Measurements from ENCODE around the gene MCTP2.

- no peak for TF ChIP-seq POLR2A (IDR thresholded peaks at IDR 0.05)
- TF ChIP-seq CTCF (IDR thresholded peaks at IDR 0.05), result peak in 2 of 3 experiments; percentile 28 to 41
Measured at GRCh38 chr15:94526071-94526689, 294.8 kb downstream of the MCTP2 start.
